B cell (primary cell): Measurements from ENCODE around the gene LTBP2. TPM values are rescaled to one million over a fixed set of nuclear protein-coding genes. Genes with fewer than 3 reads are reported as not detected.

ENCODE experiments used
- ATAC-seq: fragments of 200-7000 bp; cut with Tn5 transposase; one replicate; pipeline ENCODE4 v1.10.0; 2021; ENCODE audit warnings: low read depth, mild to moderate bottlenecking, moderate number of reproducible peaks, moderate library complexity
- CTCF ChIA-PET: fragments of 350-600 bp; sonication (Branson Sonifier 250); formaldehyde crosslinking; loops from one replicate; lab custom pipeline; 2021; ENCODE audit warnings: antibody characterized with exemption, inconsistent platforms; lab: Charles Lee
- POLR2A ChIA-PET: fragments of 350-600 bp; sonication (Branson Sonifier 250); formaldehyde crosslinking; loops from one replicate; lab custom pipeline; 2021; ENCODE audit warnings: antibody characterized with exemption; lab: Charles Lee
- DNase-seq: peaks from one replicate; pipeline ENCODE4 v3.0.0; 2013
- H2AFZ ChIP-seq: 2 replicates; pipeline ENCODE4 v1.6.1; 2012; ENCODE audit warnings: mild to moderate bottlenecking, low read depth, low read length; ENCODE audit not compliant: insufficient read depth, poor library complexity, severe bottlenecking
- H3K27ac ChIP-seq, 2 donors: 1 replicate in 1 of 2; 2 replicates in 1 of 2; pipeline ENCODE4 v1.5.1; 2012 to 2013; ENCODE audit warnings: low read length in 2 of 2, mild to moderate bottlenecking in 2 of 2, moderate library complexity in 1 of 2
- H3K27me3 ChIP-seq, 4 experiments: fragments of 200-600 bp in 1 of 4; sonication (generic) in 1 of 4; replicated peaks in 1 of 4; 1 replicate in 2 of 4; 2 replicates in 2 of 4; pipeline versions ENCODE4 v1.6.1 to v1.7.0; 2013 to 2016; ENCODE audit warnings: low read length in 3 of 4, mild to moderate bottlenecking in 2 of 4, mixed read lengths in 1 of 4, moderate library complexity in 1 of 4; ENCODE audit not compliant: insufficient read depth in 4 of 4, control insufficient read depth in 3 of 4; ENCODE audit errors: control extremely low read depth in 1 of 4
- H3K36me3 ChIP-seq, 2 experiments: replicated peaks in 1 of 2; 1 replicate in 1 of 2; 2 replicates in 1 of 2; pipeline versions ENCODE4 v1.6.1 to v1.7.1; 2013; ENCODE audit warnings: low read length in 1 of 2; ENCODE audit not compliant: insufficient read depth in 2 of 2, control insufficient read depth in 1 of 2; ENCODE audit errors: control extremely low read depth in 1 of 2, extremely low read depth in 1 of 2
- H3K4me1 ChIP-seq, 2 donors: fragments of 200-600 bp in 1 of 2; sonication (generic) in 1 of 2; 1 replicate in 1 of 2; 2 replicates in 1 of 2; pipeline versions ENCODE4 v1.5.1 to v1.6.1; 2013 to 2017; ENCODE audit warnings: low read length in 2 of 2; ENCODE audit not compliant: control insufficient read depth in 2 of 2, insufficient read depth in 2 of 2
- H3K4me2 ChIP-seq: replicated peaks from 2 replicates; pipeline ENCODE3; 2012; ENCODE audit warnings: mild to moderate bottlenecking, low read depth, low read length; ENCODE audit not compliant: poor library complexity, severe bottlenecking
- H3K4me3 ChIP-seq, 5 experiments: fragments of 200-600 bp in 1 of 5; sonication (generic) in 1 of 5; 1 replicate in 3 of 5; 2 replicates in 2 of 5; pipeline versions ENCODE4 v1.5.1 to v1.7.0; 2011 to 2016; ENCODE audit warnings: low read length in 4 of 5, mild to moderate bottlenecking in 4 of 5, low read depth in 2 of 5, control low read depth in 1 of 5, moderate library complexity in 1 of 5; ENCODE audit not compliant: insufficient read depth in 1 of 5; ENCODE audit errors: control extremely low read depth in 1 of 5, extremely low read depth in 1 of 5
- H3K79me2 ChIP-seq: fragments of 200-600 bp; sonication (generic); one replicate; pipeline ENCODE4 v1.6.0; 2016; ENCODE audit warnings: low read length; ENCODE audit not compliant: control insufficient read depth, insufficient read depth
- H3K9ac ChIP-seq: fragments of 200-600 bp; sonication (generic); 2 replicates; pipeline ENCODE4 v1.6.1; 2017; ENCODE audit warnings: mild to moderate bottlenecking, low read length, moderate library complexity
- H3K9me3 ChIP-seq, 3 donors: one replicate each; pipeline versions ENCODE4 v1.6.1 to v1.7.1; 2013; ENCODE audit warnings: low read length in 2 of 3; ENCODE audit not compliant: control insufficient read depth in 2 of 3, insufficient read depth in 1 of 3; ENCODE audit errors: control extremely low read depth in 1 of 3
- H4K20me1 ChIP-seq: 2 replicates; pipeline ENCODE4 v1.6.0; 2012; ENCODE audit warnings: mild to moderate bottlenecking, low read length; ENCODE audit not compliant: insufficient read depth, control insufficient read depth, poor library complexity, severe bottlenecking
- H3K27ac Mint-ChIP-seq: one replicate; pipeline ENCODE4 v1.8.0; 2021; ENCODE audit warnings: mixed read lengths
- H3K27me3 Mint-ChIP-seq: one replicate; pipeline ENCODE4 v1.8.0; 2021; ENCODE audit warnings: mixed read lengths
- H3K4me1 Mint-ChIP-seq: one replicate; pipeline ENCODE4 v1.8.0; 2021; ENCODE audit warnings: mixed read lengths
- H3K4me3 Mint-ChIP-seq: one replicate; pipeline ENCODE4 v1.8.0; 2021; ENCODE audit warnings: mixed read lengths
- H3K9me3 Mint-ChIP-seq: one replicate; pipeline ENCODE4 v1.8.0; 2022; ENCODE audit warnings: mixed read lengths; ENCODE audit not compliant: insufficient read depth
- CTCF ChIP-seq: fragments of 200-600 bp; IDR thresholded peaks from one replicate; pipeline ENCODE4 v1.8.0; 2022; ENCODE audit warnings: antibody characterized with exemption, mild to moderate bottlenecking
- EZH2 ChIP-seq: IDR thresholded peaks from 2 replicates; pipeline ENCODE4 v1.6.1; 2012; ENCODE audit warnings: borderline replicate concordance, low read depth, mild to moderate bottlenecking, moderate library complexity, low read length; ENCODE audit not compliant: insufficient read depth, poor library complexity, severe bottlenecking
- WGBS: methylation state at CpG from one replicate; pipeline ENCODE4 v1.1.5; 2013; ENCODE audit warnings: missing lambda C conversion rate; ENCODE audit not compliant: insufficient coverage; 5-methylcytosine and 5-hydroxymethylcytosine counted together
- intact Hi-C: fragments of 100-400 bp; cut with micrococcal nuclease; formaldehyde crosslinking; loops from one replicate; pipeline ENCODE4 v1.10.0; 2022
- polyA plus RNA-seq: library from polyadenylated mRNA; depleted of rRNA; stranded (reverse); fragments of >200 nt; gene quantifications from 2 replicates; pipeline ENCODE4 v1.2.3, GENCODE V29; 2012
- total RNA-seq, 2 donors: library from RNA; stranded (reverse); fragments of 120-200 nt in 1 of 2; gene quantifications; 1 replicate in 1 of 2; 2 replicates in 1 of 2; pipeline versions ENCODE4 v1.2.3 to v1.2.4, GENCODE V29; 2013 to 2022

LTBP2 gene
- total and polyA plus RNA-seq, 2 donors (not counting 1 experiment from before 2014, with no cell fraction given): 0.12 to 0.22 TPM

- Histone ChIP-seq H3K4me3 (no peak overlapping the region), H3K4me1 (peaks cover 3 to 5% of the 10 kb centered on the region in 2 donors), H3K27me3 (peaks cover 0 to 3% (median 0%) of the 10 kb centered on the region in 4 experiments), H3K36me3 (no peaks in the 10 kb centered on the region), H3K4me2 (no peak overlapping the region), H3K9ac (no peak overlapping the region), H2AFZ (no peak overlapping the region), H4K20me1 (no peaks in the 10 kb centered on the region), H3K9me3 (no peaks in the 10 kb centered on the region), H3K27ac (no peak overlapping the region), H3K79me2 (no peaks in the 10 kb centered on the region)
- no peak for DNase-seq
- Mint-ChIP-seq H3K27me3 (peaks cover 27% of the 10 kb centered on the region), H3K9me3 (no peaks in the 10 kb centered on the region), H3K4me1 (peaks cover 3% of the 10 kb centered on the region), H3K27ac (no peak overlapping the region), H3K4me3 (no peak overlapping the region)
- TF ChIP-seq CTCF (no peak), EZH2 (no peak)
- CTCF ChIA-PET: no interaction called here
- POLR2A ChIA-PET: no interaction called here
- intact Hi-C loops: no loop called here
- 95% methylated on average over 5 of the region's 6 CpGs for WGBS
- no peak for ATAC-seq
These were observed 92.5 kb downstream of the LTBP2 start for GRCh38 chr14:74519316-74520074.

GRCh38 chr14:74518221-74518620 is 93.8 kb downstream of the LTBP2 start:
- 23% methylated on average over 6 of the region's 6 CpGs for WGBS
- H3K4me3 Mint-ChIP-seq: no peak overlapping the region
- TF ChIP-seq EZH2 (no peak), CTCF (no peak)
- ChIA-PET CTCF (no interaction called here), POLR2A (no interaction called here)
- ATAC-seq (no peak), DNase-seq (no peak)
- no peak overlapping the region for H3K4me2 ChIP-seq
- peaks cover 0 to 10% (median 2%) of the 10 kb centered on the region in 4 experiments for H3K27me3 ChIP-seq
- no peaks in the 10 kb centered on the region for H3K9me3 ChIP-seq
- no peaks in the 10 kb centered on the region for H3K36me3 ChIP-seq
- peaks cover 6 to 7% of the 10 kb centered on the region in 2 donors for H3K4me1 ChIP-seq
- H3K9me3 Mint-ChIP-seq: no peaks in the 10 kb centered on the region
- H3K9ac ChIP-seq: no peak overlapping the region
- intact Hi-C loops: no loop called here
- peaks cover 7% of the 10 kb centered on the region for H3K4me1 Mint-ChIP-seq
- no peaks in the 10 kb centered on the region for H3K79me2 ChIP-seq
- H3K4me3 ChIP-seq: no peak overlapping the region
- H3K27ac ChIP-seq: no peak overlapping the region
- no peak overlapping the region for H2AFZ ChIP-seq
- no peak overlapping the region for H3K27ac Mint-ChIP-seq
- H4K20me1 ChIP-seq: no peaks in the 10 kb centered on the region
- peaks cover 24% of the 10 kb centered on the region for H3K27me3 Mint-ChIP-seq
